ENCODE results near the gene AGMO.

DNA sequence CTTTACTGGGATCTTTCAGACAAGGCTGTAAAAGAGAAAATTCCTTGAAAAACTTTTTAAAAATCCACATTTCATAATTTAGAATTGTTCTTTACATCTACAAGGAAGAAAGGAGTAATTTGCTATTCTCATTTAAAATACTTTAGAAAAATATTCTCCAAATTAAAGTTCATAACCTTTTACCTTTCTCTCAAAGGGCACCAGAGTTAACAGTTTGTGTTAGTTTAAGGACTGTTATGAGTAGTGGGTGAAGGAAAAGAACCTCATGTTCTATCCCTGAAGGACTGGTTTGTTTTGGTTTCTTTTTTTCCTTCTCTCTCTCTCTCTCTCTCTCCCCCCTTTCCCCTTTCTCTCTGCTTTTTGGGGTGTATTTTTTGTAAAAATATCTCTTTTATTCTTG lies 4.1 kb downstream of the AGMO start:
- TF ChIP-seq EZH2 (IDR thresholded peaks at IDR 0.05; ENCODE audit: low read depth, unreplicated experiment) (no peak), POLR2AphosphoS5 (IDR thresholded peaks at IDR 0.05; ENCODE audit: low read depth) (no peak), EZH2phosphoT487 (IDR thresholded peaks at IDR 0.05; ENCODE audit: unreplicated experiment) (no peak)
- TF ChIP-seq, protein P1, sequence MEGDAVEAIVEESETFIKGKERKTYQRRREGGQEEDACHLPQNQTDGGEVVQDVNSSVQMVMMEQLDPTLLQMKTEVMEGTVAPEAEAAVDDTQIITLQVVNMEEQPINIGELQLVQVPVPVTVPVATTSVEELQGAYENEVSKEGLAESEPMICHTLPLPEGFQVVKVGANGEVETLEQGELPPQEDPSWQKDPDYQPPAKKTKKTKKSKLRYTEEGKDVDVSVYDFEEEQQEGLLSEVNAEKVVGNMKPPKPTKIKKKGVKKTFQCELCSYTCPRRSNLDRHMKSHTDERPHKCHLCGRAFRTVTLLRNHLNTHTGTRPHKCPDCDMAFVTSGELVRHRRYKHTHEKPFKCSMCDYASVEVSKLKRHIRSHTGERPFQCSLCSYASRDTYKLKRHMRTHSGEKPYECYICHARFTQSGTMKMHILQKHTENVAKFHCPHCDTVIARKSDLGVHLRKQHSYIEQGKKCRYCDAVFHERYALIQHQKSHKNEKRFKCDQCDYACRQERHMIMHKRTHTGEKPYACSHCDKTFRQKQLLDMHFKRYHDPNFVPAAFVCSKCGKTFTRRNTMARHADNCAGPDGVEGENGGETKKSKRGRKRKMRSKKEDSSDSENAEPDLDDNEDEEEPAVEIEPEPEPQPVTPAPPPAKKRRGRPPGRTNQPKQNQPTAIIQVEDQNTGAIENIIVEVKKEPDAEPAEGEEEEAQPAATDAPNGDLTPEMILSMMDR (conservative IDR thresholded peaks at IDR 0.05; ENCODE audit: low read depth in 2 of 2) = no peak
